Ovary (tissue), 3 donors: ENCODE results near the gene ENTPD8.

ENCODE experiments used
- POLR2A ChIP-seq: fragments of 450-650 bp; IDR thresholded peaks from one replicate; pipeline ENCODE4 v1.6.1; 2017; ENCODE audit warnings: antibody characterized with exemption, mild to moderate bottlenecking, moderate library complexity
- TF ChIP-seq, protein P1 (sequence below), 3 donors: fragments of 450-650 bp in 2 of 3; fragments of 200-600 bp in 1 of 3; IDR thresholded peaks; one replicate each; pipeline versions ENCODE4 v1.5.1 to v1.8.0; 2016 to 2022; ENCODE audit warnings: antibody characterized with exemption in 3 of 3, mild to moderate bottlenecking in 1 of 3
- donor health status: DM: no; HTN: no; CAD: no.

DNA sequence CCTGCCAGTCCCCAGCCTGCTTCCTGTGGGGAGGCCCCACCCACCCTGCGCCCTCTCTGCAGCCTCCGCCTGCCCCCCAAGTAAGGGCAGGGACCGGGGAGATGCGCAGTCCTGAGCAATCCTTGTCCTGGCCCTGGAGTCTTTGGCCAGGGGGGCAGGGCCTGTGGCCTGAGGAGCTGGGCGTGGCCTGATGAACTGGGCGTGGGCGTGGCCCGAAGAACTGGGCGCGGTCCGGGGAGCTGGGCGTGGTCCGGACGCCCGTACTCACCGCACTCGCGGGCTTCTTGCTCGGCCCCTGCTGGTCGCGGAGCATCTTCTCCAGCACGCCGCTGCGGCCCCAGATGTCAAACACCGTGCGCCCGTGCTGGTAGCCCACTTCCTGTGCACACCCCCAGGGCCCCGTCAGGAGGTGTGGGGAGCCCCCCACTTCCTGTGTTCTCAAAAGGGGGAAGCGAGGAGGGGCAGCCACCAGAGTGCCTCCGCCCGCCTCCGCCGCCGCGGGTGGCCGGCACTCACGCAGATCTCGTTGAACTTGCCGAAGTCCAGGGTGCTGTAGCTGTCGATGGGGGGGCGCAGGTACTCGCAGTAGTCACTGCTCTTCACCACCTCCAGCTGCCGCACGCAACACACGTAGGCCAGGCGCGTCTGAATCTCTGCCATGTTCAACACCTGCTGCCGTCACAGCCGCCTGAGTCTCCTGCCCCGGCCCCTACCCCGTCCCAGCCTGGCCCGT lies 20.7 kb upstream of the ENTPD8 start:
- TF ChIP-seq POLR2A: no peak
- TF ChIP-seq, protein P1, sequence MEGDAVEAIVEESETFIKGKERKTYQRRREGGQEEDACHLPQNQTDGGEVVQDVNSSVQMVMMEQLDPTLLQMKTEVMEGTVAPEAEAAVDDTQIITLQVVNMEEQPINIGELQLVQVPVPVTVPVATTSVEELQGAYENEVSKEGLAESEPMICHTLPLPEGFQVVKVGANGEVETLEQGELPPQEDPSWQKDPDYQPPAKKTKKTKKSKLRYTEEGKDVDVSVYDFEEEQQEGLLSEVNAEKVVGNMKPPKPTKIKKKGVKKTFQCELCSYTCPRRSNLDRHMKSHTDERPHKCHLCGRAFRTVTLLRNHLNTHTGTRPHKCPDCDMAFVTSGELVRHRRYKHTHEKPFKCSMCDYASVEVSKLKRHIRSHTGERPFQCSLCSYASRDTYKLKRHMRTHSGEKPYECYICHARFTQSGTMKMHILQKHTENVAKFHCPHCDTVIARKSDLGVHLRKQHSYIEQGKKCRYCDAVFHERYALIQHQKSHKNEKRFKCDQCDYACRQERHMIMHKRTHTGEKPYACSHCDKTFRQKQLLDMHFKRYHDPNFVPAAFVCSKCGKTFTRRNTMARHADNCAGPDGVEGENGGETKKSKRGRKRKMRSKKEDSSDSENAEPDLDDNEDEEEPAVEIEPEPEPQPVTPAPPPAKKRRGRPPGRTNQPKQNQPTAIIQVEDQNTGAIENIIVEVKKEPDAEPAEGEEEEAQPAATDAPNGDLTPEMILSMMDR (IDR thresholded peaks at IDR 0.05): no peak
